ENCODE measurements around the gene ATF7IP.

ATF7IP gene

DNA sequence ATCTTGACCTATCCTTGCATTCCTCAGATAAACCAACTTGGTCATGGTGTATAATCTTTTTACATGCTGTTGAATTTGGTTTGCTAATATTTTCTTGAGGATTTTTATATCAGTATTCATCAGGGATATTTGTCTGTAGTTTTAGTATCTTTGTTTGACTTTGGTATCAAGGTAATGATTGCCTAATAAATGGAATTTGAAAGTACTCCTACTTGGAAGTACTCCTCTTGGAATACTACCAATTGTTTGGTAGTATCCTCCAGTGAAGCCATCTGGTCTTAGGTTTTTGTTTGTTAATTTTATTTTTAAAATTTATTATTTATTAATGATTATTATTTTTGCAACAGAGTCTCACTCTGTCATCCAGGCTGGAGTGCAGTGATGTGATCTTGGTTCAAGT is 85.0 kb downstream of the ATF7IP start:
- ATAC-seq (ENCODE audit: low read depth) = no peak

DNA sequence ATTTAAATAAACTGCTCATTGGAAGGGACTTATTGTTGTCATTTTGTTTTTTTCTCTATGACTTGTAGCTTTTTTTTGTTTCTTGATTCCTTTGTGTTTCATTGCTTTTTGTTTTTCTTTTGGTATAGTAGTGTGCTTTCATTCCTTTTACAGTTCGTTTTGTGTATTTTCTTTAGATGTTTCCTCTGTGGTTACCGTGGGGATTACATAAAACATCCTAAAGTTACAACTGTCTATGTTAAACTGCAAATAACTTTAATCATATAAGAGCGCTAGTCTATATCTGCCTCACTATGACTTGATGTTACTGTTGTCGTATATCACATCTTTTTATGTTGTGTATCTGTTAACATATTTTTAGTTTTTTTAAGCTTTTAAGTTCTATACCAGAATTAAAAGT is 86.9 kb downstream of the ATF7IP start:
- TF ChIP-seq CTCF (IDR thresholded peaks at IDR 0.05; ENCODE audit: poor library complexity, severe bottlenecking) = no peak

More for the DNA sequence above, 85.0 kb downstream of the ATF7IP start:
- H3K4me3 ChIP-seq (ENCODE audit: severe bottlenecking) = no peak overlapping the region
- TF ChIP-seq CTCF (IDR thresholded peaks at IDR 0.05; ENCODE audit: poor library complexity, severe bottlenecking) = no peak
- no peaks in the 10 kb centered on the region for H3K9me3 ChIP-seq (ENCODE audit: severe bottlenecking)
- peaks cover 9% of the 10 kb centered on the region; the same call in 1 of the 2 replicates for H3K36me3 ChIP-seq (ENCODE audit: low read depth)
- DNase-seq (ENCODE audit: low spot score) = no peak
- H3K27ac ChIP-seq (ENCODE audit: poor library complexity, severe bottlenecking) = no peak overlapping the region
- no peaks in the 10 kb centered on the region for H3K4me1 ChIP-seq (ENCODE audit: insufficient read depth, poor library complexity, severe bottlenecking)
- no peaks in the 10 kb centered on the region for H3K27me3 ChIP-seq (ENCODE audit: insufficient read depth, poor library complexity, severe bottlenecking)

DNA sequence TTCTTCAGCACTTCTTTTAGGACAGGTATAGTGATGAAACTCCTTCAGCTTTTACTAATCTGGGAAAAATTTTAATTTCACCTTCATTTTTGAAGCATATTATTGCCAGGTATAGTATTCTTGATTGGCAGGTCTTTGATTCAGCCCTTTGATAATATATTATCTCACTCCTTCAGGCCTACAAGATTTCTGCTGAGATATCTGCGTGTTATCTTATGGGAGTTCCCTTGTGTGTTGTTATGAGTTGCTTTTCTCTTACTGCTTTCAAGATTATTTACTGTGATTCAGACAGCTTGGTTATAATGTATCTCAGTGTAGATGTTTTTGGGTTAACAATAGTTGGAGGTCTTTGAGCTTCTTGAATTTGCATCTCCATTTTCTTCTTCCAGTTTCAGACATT is 87.4 kb downstream of the ATF7IP start:
- no peak for DNase-seq (ENCODE audit: low spot score)

More for the DNA sequence above, 86.9 kb downstream of the ATF7IP start:
- Histone ChIP-seq H3K36me3 (ENCODE audit: low read depth) (peaks cover 13% of the 10 kb centered on the region), H3K27ac (ENCODE audit: poor library complexity, severe bottlenecking) (no peak overlapping the region), H3K27me3 (ENCODE audit: insufficient read depth, poor library complexity, severe bottlenecking) (no peaks in the 10 kb centered on the region), H3K4me1 (ENCODE audit: insufficient read depth, poor library complexity, severe bottlenecking) (no peaks in the 10 kb centered on the region), H3K4me3 (ENCODE audit: severe bottlenecking) (no peak overlapping the region), H3K9me3 (ENCODE audit: severe bottlenecking) (no peaks in the 10 kb centered on the region)
- DNase-seq (ENCODE audit: low spot score) (no peak), ATAC-seq (ENCODE audit: low read depth) (no peak)

DNA sequence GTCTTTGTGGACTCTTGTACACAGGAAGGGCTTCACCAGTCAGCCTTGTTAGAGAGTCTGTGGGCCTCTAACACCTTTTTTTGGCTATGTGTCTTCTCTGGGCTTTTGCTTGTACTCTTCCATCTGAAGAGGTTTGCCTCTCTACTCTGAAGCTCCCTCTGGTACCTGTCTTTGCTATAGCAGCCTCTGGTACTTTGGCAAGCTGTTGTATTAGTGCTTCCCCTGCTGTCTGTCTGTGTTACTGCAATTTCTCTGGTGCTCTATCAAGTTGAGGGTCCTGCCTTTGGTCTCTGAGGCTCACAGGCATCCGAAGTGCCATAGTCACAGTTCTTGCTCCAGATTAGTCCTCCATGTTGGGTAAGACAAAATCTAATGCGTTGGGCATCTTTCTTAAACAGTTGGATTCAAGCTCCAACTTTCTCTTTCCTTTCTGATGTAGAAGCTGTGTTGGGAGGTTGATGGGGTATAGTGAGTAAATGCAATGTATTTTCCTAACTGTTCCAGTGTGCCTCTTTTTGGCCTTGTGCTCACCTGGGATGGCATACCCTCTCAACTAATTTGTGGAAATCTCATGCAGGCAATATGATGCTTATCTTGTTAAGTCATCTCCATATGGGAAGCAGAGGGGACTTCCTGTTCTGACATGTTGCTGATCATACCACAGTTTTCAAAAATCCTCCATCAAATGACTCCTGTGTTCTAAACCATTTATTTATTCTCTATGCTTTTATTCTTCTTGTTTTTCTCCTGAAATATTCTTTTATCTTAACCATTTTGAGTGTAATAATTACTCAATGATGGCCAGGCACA is 88.8 kb downstream of the ATF7IP start:
- Histone ChIP-seq H3K27me3 (ENCODE audit: insufficient read depth, poor library complexity, severe bottlenecking) (no peaks in the 10 kb centered on the region), H3K9me3 (ENCODE audit: severe bottlenecking) (no peaks in the 10 kb centered on the region), H3K4me1 (ENCODE audit: insufficient read depth, poor library complexity, severe bottlenecking) (no peaks in the 10 kb centered on the region), H3K27ac (ENCODE audit: poor library complexity, severe bottlenecking) (no peak overlapping the region), H3K4me3 (ENCODE audit: severe bottlenecking) (no peak overlapping the region), H3K36me3 (ENCODE audit: low read depth) (peaks cover 11% of the 10 kb centered on the region)
- ATAC-seq (ENCODE audit: low read depth) = 0 out of 3 replicates have a peak, but pooled peaks have one; percentile 21
- TF ChIP-seq CTCF (IDR thresholded peaks at IDR 0.05; ENCODE audit: poor library complexity, severe bottlenecking) = peak; percentile 34
- no peak for DNase-seq (ENCODE audit: low spot score)

More for the DNA sequence above, 87.4 kb downstream of the ATF7IP start:
- Histone ChIP-seq H3K9me3 (ENCODE audit: severe bottlenecking) (no peaks in the 10 kb centered on the region), H3K36me3 (ENCODE audit: low read depth) (peaks cover 12% of the 10 kb centered on the region), H3K4me3 (ENCODE audit: severe bottlenecking) (no peak overlapping the region), H3K4me1 (ENCODE audit: insufficient read depth, poor library complexity, severe bottlenecking) (no peaks in the 10 kb centered on the region), H3K27ac (ENCODE audit: poor library complexity, severe bottlenecking) (no peak overlapping the region), H3K27me3 (ENCODE audit: insufficient read depth, poor library complexity, severe bottlenecking) (no peaks in the 10 kb centered on the region)
- no peak for ATAC-seq (ENCODE audit: low read depth)
- TF ChIP-seq CTCF (IDR thresholded peaks at IDR 0.05; ENCODE audit: poor library complexity, severe bottlenecking) = no peak
